H9 (cell line): ENCODE measurements around the gene NCOA5. TPM values are rescaled to one million over a fixed set of nuclear protein-coding genes. Genes with fewer than 3 reads are reported as not detected.

Experiments
- DNase-seq: peaks from one replicate; pipeline ENCODE4 v3.0.0-alpha.2; 2017
- H2AFZ ChIP-seq: one replicate; pipeline ENCODE4 v1.6.1; 2013; ENCODE audit warnings: mild to moderate bottlenecking, low read length, control low read depth, moderate library complexity
- H2AK5ac ChIP-seq: 2 replicates; pipeline ENCODE4 v1.6.1; 2013; ENCODE audit warnings: low read length, control low read depth, mixed read lengths; ENCODE audit not compliant: insufficient read length
- H2BK120ac ChIP-seq: one replicate; pipeline ENCODE4 v1.6.1; 2013; ENCODE audit warnings: low read depth, mild to moderate bottlenecking, low read length, control low read depth, inconsistent platforms; ENCODE audit not compliant: poor library complexity, severe bottlenecking
- H2BK12ac ChIP-seq: 2 replicates; pipeline ENCODE4 v1.6.1; 2013; ENCODE audit warnings: low read length, control low read depth, mixed read lengths, low read depth; ENCODE audit not compliant: insufficient read length
- H2BK15ac ChIP-seq: 2 replicates; pipeline ENCODE4 v1.6.1; 2013; ENCODE audit warnings: low read depth, low read length, control low read depth
- H2BK20ac ChIP-seq: one replicate; pipeline ENCODE4 v1.6.1; 2013; ENCODE audit warnings: low read depth, mild to moderate bottlenecking, low read length, control low read depth, inconsistent platforms; ENCODE audit not compliant: poor library complexity, severe bottlenecking
- H2BK5ac ChIP-seq: 2 replicates; pipeline ENCODE4 v1.6.1; 2013; ENCODE audit warnings: low read length, control low read depth, mixed read lengths; ENCODE audit not compliant: insufficient read length
- H3K14ac ChIP-seq: 2 replicates; pipeline ENCODE4 v1.6.1; 2013; ENCODE audit warnings: low read length, control low read depth; ENCODE audit not compliant: insufficient read depth
- H3K18ac ChIP-seq: 2 replicates; pipeline ENCODE4 v1.6.1; 2013; ENCODE audit warnings: low read depth, mild to moderate bottlenecking, mixed read lengths, low read length, control low read depth; ENCODE audit not compliant: insufficient read length
- H3K23ac ChIP-seq: 2 replicates; pipeline ENCODE4 v1.6.1; 2013; ENCODE audit warnings: low read length, control low read depth, mixed read lengths, low read depth; ENCODE audit not compliant: insufficient read length
- H3K23me2 ChIP-seq: 2 replicates; pipeline ENCODE4 v1.6.1; 2013; ENCODE audit warnings: low read depth, mild to moderate bottlenecking, mixed read lengths, low read length, control low read depth; ENCODE audit not compliant: insufficient read length, poor library complexity, severe bottlenecking
- H3K27ac ChIP-seq: 2 replicates; pipeline ENCODE4 v1.5.1; 2013; ENCODE audit warnings: low read length, control low read depth, mixed read lengths, low read depth; ENCODE audit not compliant: insufficient read length
- H3K27me3 ChIP-seq: 2 replicates; pipeline ENCODE4 v1.6.1; 2013; ENCODE audit warnings: low read length, control low read depth, inconsistent platforms; ENCODE audit not compliant: insufficient read depth
- H3K4ac ChIP-seq: 2 replicates; pipeline ENCODE4 v1.6.1; 2013; ENCODE audit warnings: low read depth, mild to moderate bottlenecking, control low read depth, inconsistent platforms, low read length, moderate library complexity
- H3K4me1 ChIP-seq: 2 replicates; pipeline ENCODE4 v1.6.1; 2013; ENCODE audit warnings: low read length, control low read depth, inconsistent platforms; ENCODE audit not compliant: insufficient read depth
- H3K4me2 ChIP-seq: 2 replicates; pipeline ENCODE4 v1.6.1; 2013; ENCODE audit warnings: low read length, control low read depth, mixed read lengths; ENCODE audit not compliant: insufficient read length, insufficient read depth
- H3K56ac ChIP-seq: 2 replicates; pipeline ENCODE4 v1.6.1; 2013; ENCODE audit warnings: low read depth, mild to moderate bottlenecking, mixed read lengths, low read length, control low read depth; ENCODE audit not compliant: insufficient read length
- H3K79me1 ChIP-seq: 2 replicates; pipeline ENCODE4 v1.6.1; 2013; ENCODE audit warnings: low read depth, mild to moderate bottlenecking, moderate library complexity, low read length, control low read depth, inconsistent platforms; ENCODE audit not compliant: insufficient read depth, poor library complexity, severe bottlenecking
- H3K79me2 ChIP-seq: 2 replicates; pipeline ENCODE4 v1.6.1; 2013; ENCODE audit warnings: low read length, control low read depth, inconsistent platforms; ENCODE audit not compliant: insufficient read depth
- H3K9ac ChIP-seq: 2 replicates; pipeline ENCODE4 v1.6.1; 2013; ENCODE audit warnings: low read length, control low read depth, mixed read lengths; ENCODE audit not compliant: insufficient read length; ENCODE audit errors: extremely low read depth
- H3K9me3 ChIP-seq: one replicate; pipeline ENCODE4 v1.6.1; 2013; ENCODE audit warnings: low read depth, low read length, inconsistent platforms; ENCODE audit not compliant: control insufficient read depth
- H3T11ph ChIP-seq: one replicate; pipeline ENCODE4 v1.6.1; 2013; ENCODE audit warnings: mild to moderate bottlenecking, low read length, control low read depth, inconsistent platforms
- H4K20me1 ChIP-seq: one replicate; pipeline ENCODE4 v1.6.1; 2013; ENCODE audit not compliant: control insufficient read depth, insufficient read length, insufficient read depth
- H4K5ac ChIP-seq: 2 replicates; pipeline ENCODE4 v1.6.1; 2013; ENCODE audit warnings: low read depth, mild to moderate bottlenecking, mixed read lengths, low read length, control low read depth; ENCODE audit not compliant: insufficient read length
- H4K8ac ChIP-seq: replicated peaks from 2 replicates; pipeline ENCODE4 v1.6.1; 2013; ENCODE audit warnings: low read length, control low read depth, mixed read lengths, low read depth; ENCODE audit not compliant: insufficient read length
- H4K91ac ChIP-seq: 2 replicates; pipeline ENCODE4 v1.6.1; 2013; ENCODE audit warnings: low read depth, mild to moderate bottlenecking, moderate library complexity, mixed read lengths, low read length, control low read depth; ENCODE audit not compliant: insufficient read length
- H3K27ac Mint-ChIP-seq, 3 experiments: 2 replicates in 2 of 3; 3 replicates in 1 of 3; pipeline ENCODE4 v1.8.0; 2020 to 2021; ENCODE audit warnings: mixed read lengths in 3 of 3, mild to moderate bottlenecking in 1 of 3, moderate library complexity in 1 of 3
- H3K27me3 Mint-ChIP-seq: 2 replicates; pipeline ENCODE4 v1.8.0; 2021; ENCODE audit warnings: low read depth, mild to moderate bottlenecking, moderate library complexity, mixed read lengths
- H3K36me3 Mint-ChIP-seq, 3 experiments: 2 replicates in 2 of 3; 3 replicates in 1 of 3; pipeline ENCODE4 v1.8.0; 2020 to 2021; ENCODE audit warnings: low read depth in 3 of 3, mixed read lengths in 3 of 3; ENCODE audit not compliant: insufficient read depth in 1 of 3
- H3K4me1 Mint-ChIP-seq, 2 experiments: 2 replicates each; pipeline ENCODE4 v1.8.0; 2020; ENCODE audit warnings: mixed read lengths in 2 of 2
- H3K4me3 Mint-ChIP-seq, 2 experiments: 2 replicates in 1 of 2; 3 replicates in 1 of 2; pipeline ENCODE4 v1.8.0; 2020 to 2021; ENCODE audit warnings: mild to moderate bottlenecking in 2 of 2, mixed read lengths in 2 of 2, moderate library complexity in 1 of 2
- H3K9me3 Mint-ChIP-seq, 2 experiments: 2 replicates in 1 of 2; 3 replicates in 1 of 2; pipeline ENCODE4 v1.8.0; 2020; ENCODE audit warnings: mild to moderate bottlenecking in 2 of 2, mixed read lengths in 2 of 2, moderate library complexity in 1 of 2
- WGBS: extraction: QIAGEN DNeasy Blood & Tissue Kit; methylation state at CpG from one replicate; pipeline ENCODE4 v1.1.7; 2013; ENCODE audit warnings: missing lambda C conversion rate, low lambda C conversion rate, mixed read lengths; ENCODE audit not compliant: insufficient read length; ENCODE audit errors: extremely low coverage; 5-methylcytosine and 5-hydroxymethylcytosine counted together
- total RNA-seq: library from RNA; stranded (reverse); gene quantifications from 2 replicates; pipeline ENCODE4 v1.2.1, GENCODE V29; 2021
- TF ChIP-seq, protein P1 (sequence below): fragments of 200-600 bp; sonication (generic); conservative IDR thresholded peaks from 3 replicates; pipeline ENCODE4 v1.8.0; 2021; ENCODE audit warnings: antibody characterized with exemption, mild to moderate bottlenecking

Gene NCOA5
- total RNA-seq, 1 experiment from 2014 or later, result 55.7 TPM

DNA sequence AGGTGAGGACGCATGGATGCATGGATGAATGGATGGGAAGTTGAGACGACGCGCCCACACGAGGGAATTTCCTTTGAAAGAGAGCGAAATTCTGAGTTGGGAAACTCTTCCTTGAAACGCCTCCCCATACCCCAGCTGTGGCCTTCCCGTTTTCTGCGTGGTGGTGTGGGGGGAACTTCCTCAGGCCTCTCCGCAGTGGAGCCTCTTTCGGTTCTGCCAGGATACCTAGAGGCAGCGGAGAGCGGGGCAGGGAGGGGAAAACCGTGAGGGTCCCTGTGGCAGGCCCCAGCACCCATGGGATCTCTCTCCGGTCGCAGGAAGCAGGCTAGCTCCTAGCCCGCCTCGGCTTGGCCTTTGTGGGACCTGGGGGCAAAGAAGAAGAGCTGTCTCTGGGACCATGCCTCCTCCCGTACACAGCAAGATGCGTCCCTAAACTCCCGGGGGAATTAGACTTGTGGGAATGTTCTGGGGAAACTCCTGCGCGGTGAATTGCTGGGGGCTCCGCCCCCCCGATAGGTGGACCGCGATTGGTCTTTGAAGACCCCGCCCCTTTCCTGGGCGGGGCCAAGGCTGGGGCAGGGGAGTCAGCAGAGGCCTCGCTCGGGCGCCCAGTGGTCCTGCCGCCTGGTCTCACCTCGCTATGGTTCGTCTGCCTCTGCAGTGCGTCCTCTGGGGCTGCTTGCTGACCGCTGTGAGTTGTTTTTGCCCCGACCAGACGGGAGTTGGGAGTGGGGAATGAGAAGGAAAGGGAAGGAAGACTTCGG, 28.1 kb upstream of the NCOA5 start, which contains the start of gene CD40:
CD40 (plus strand) TSS at position 611 of the 764 bp plus-strand sequence; CDS start at position 641, 30 bp downstream.
- Histone ChIP-seq H2BK12ac (no peak within 1 kb of the TSS), H3K79me1 (no peaks in the 10 kb centered on the region), H2BK20ac (no peak within 1 kb of the TSS), H4K8ac (no peak within 1 kb of the TSS), H3K9ac (peak within 1 kb of the TSS; percentile 45), H3K9me3 (no peaks in the 10 kb centered on the region), H3T11ph (no peak within 1 kb of the TSS), H3K27ac (no peak within 1 kb of the TSS), H3K18ac (no peak within 1 kb of the TSS), H2BK120ac (no peak within 1 kb of the TSS), H4K20me1 (no peaks in the 10 kb centered on the region), H2AFZ (peak within 1 kb of the TSS; percentile 67), H3K56ac (no peak within 1 kb of the TSS), H3K4ac (no peak within 1 kb of the TSS), H3K4me1 (no peaks in the 10 kb centered on the region), H3K23ac (no peak within 1 kb of the TSS), H2BK15ac (no peak within 1 kb of the TSS), H2AK5ac (no peak within 1 kb of the TSS), H3K27me3 (peaks cover 7% of the 10 kb centered on the region; the same call in 1 of the 2 replicates), H3K79me2 (no peaks in the 10 kb centered on the region), H2BK5ac (no peak within 1 kb of the TSS), H3K14ac (no peak within 1 kb of the TSS; the same call in 1 of the 2 replicates), H3K4me2 (peak within 1 kb of the TSS; percentile 81), H4K91ac (no peak within 1 kb of the TSS), H3K23me2 (peaks cover 5% of the 10 kb centered on the region), H4K5ac (no peak within 1 kb of the TSS)
- no peaks in the 10 kb centered on the region; a peak in 1 of 5 replicates for H3K9me3 Mint-ChIP-seq
- H3K4me3 Mint-ChIP-seq, result peak within 1 kb of the TSS; percentile 86 to 95
- peaks cover 6 to 11% of the 10 kb centered on the region in 2 experiments for H3K4me1 Mint-ChIP-seq
- H3K27ac Mint-ChIP-seq, result peak within 1 kb of the TSS; percentile 30 to 95 (median 67); a peak in 4 of 7 replicates
- H3K36me3 Mint-ChIP-seq, result peaks cover 4 to 13% (median 11%) of the 10 kb centered on the region in 3 experiments; a peak in 5 of 7 replicates
- no CpG with 5 or more reads among the region's 40 CpGs for WGBS
- H3K27me3 Mint-ChIP-seq, result peaks cover 48% of the 10 kb centered on the region
- peak; percentile 95 for DNase-seq
- TF ChIP-seq, protein P1, sequence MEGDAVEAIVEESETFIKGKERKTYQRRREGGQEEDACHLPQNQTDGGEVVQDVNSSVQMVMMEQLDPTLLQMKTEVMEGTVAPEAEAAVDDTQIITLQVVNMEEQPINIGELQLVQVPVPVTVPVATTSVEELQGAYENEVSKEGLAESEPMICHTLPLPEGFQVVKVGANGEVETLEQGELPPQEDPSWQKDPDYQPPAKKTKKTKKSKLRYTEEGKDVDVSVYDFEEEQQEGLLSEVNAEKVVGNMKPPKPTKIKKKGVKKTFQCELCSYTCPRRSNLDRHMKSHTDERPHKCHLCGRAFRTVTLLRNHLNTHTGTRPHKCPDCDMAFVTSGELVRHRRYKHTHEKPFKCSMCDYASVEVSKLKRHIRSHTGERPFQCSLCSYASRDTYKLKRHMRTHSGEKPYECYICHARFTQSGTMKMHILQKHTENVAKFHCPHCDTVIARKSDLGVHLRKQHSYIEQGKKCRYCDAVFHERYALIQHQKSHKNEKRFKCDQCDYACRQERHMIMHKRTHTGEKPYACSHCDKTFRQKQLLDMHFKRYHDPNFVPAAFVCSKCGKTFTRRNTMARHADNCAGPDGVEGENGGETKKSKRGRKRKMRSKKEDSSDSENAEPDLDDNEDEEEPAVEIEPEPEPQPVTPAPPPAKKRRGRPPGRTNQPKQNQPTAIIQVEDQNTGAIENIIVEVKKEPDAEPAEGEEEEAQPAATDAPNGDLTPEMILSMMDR, result no peak
